Bronchial epithelial cell (primary cell): ENCODE measurements around the gene IGF2BP1. TPM values are rescaled to one million over a fixed set of nuclear protein-coding genes. Genes with fewer than 3 reads are reported as not detected.
"Not testable (repeated sequence)": the region's sequence is repeated elsewhere in the genome, so short reads cannot be mapped to it uniquely, and the experiment has no call there.

Source experiments
- DNase-seq: peaks from one replicate; pipeline ENCODE4 v3.0.0-alpha.2; 2010; ENCODE audit warnings: low read depth
- FAIRE-seq: peaks from 2 replicates; lab custom pipeline; 2011; peaks lifted over from hg19 to GRCh38; lab: Jason Lieb, UNC
- H3K27me3 ChIP-seq: 2 replicates; pipeline ENCODE4 v1.5.1; 2011; ENCODE audit warnings: low read length; ENCODE audit not compliant: control insufficient read depth, insufficient read depth
- H3K36me3 ChIP-seq: 2 replicates; pipeline ENCODE4 v1.5.1; 2011; ENCODE audit warnings: low read length; ENCODE audit not compliant: control insufficient read depth, insufficient read depth
- H3K4me3 ChIP-seq: 2 replicates; pipeline ENCODE4 v1.5.1; 2011; ENCODE audit warnings: mild to moderate bottlenecking, low read depth, low read length, control low read depth
- CTCF ChIP-seq: IDR thresholded peaks from 2 replicates; pipeline ENCODE4 v1.5.1; 2011; ENCODE audit warnings: mild to moderate bottlenecking, moderate library complexity, low read length, control low read depth, inconsistent platforms; ENCODE audit not compliant: insufficient read depth, severe bottlenecking
- total RNA-seq: library from RNA; depleted of rRNA; stranded (reverse); fragments of >200 nt; gene quantifications from 2 replicates; pipeline ENCODE4 v1.2.1, GENCODE V29; 2014

IGF2BP1 gene
- total RNA-seq, 1 donor from 2014 or later = not detected

DNA sequence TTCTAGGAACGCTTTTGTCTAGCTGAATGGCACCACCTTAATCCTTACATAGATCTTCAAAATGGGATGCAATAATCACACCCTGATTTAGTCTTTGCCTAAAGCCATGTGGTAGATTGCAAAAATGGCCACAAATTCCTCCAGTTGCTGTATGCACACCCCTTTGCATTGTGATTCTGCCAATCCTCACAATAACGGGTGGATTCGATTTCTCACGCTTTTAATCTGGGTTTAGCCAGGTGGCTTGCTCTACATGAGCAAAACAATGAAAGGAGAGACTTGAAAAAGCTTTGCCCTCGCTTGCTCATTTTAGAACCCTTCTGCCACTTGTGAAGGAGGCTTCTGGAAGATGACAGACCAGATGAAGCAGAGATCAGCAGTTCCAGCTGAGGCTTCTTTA is 85.0 kb downstream of the IGF2BP1 start:
- Histone ChIP-seq H3K36me3 (no peaks in the 10 kb centered on the region), H3K27me3 (peaks cover 3% of the 10 kb centered on the region), H3K4me3 (no peak overlapping the region)
- no peak for TF ChIP-seq CTCF
- no peak for DNase-seq
- FAIRE-seq = no peak

DNA sequence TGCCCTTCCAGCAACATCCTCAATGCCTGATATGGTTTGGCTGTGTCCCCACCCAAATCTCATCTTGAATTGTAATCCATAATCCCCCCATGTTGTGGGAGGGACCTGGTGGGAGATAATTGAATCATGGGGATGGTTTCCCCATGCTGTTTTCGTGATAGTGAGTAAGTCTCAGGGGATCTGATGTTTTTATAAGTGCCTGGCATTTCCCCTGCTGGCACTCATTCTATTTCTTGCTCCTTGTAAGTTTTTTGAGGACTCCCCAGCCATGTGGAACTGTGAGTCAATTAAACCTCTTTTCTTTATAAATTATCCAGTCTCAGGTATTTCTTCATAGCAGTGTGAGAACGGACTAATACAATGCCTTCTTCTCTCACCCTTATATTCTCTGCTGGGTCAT is 87.9 kb downstream of the IGF2BP1 start:
- not testable (repeated sequence) for DNase-seq, H3K4me3 ChIP-seq, H3K27me3 ChIP-seq, FAIRE-seq, H3K36me3 ChIP-seq

DNA sequence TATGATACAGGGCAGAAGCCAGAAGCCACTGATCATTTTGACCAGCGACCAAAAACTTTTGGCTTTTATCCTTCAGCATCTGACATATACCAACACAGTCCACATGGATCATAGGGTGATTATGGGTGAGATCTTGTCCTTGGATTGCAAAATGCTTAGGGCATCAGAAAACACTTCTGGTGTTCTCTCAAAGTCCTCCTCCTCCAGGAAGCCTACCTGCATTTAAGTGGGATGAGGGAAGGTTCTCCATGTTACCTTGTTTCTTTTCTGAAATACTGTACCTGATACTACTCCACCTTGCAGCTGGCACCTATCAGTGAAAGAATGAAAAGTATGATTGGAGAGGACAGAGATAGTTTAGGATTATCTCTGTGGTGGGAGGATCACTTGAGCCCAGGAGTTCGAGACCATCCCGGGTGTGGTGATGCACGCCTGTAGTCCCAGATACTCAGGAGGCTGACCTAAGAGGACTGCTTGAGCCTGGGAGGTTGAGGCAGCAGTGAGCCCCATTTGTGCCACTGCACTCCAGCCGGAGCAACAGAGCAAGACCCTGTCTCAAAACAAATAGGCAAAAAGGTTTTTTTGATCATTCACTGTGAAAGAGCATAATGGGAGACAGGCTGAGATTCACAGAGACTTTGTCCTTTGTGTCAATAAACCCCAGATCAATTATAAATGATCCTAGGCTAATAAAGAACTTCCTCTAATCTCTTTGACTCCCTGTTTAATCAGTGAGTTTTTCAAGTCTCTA is 88.6 kb downstream of the IGF2BP1 start:
- no peak overlapping the region for H3K4me3 ChIP-seq
- DNase-seq (no peak), FAIRE-seq (no peak)
- peaks cover 3% of the 10 kb centered on the region for H3K27me3 ChIP-seq
- TF ChIP-seq CTCF = no peak
- no peaks in the 10 kb centered on the region for H3K36me3 ChIP-seq

DNA sequence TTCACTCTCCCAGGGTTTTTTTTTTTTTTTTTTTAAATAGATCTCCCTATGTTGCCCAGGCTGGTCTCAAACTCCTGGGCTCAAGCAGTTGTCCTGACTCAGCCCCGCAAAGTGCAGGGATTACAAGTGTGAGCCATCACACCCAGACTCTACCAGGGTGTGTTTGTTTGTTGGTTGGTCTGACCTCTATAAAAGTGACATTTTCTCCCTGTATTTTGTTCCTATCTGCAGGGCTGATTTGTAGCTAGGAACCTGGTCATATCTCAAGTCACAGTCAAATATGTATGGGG is 89.1 kb downstream of the IGF2BP1 start:
- TF ChIP-seq CTCF = no peak
- peaks cover 3% of the 10 kb centered on the region for H3K27me3 ChIP-seq
- no peak overlapping the region for H3K4me3 ChIP-seq
- no peak for FAIRE-seq
- H3K36me3 ChIP-seq = no peaks in the 10 kb centered on the region
- no peak for DNase-seq

- Histone ChIP-seq H3K4me3 (no peak overlapping the region), H3K36me3 (no peaks in the 10 kb centered on the region), H3K27me3 (peaks cover 3% of the 10 kb centered on the region)
- no peak for FAIRE-seq
- no peak for DNase-seq
- TF ChIP-seq CTCF = no peak
Observed at GRCh38 chr17:49086649-49087048, 89.5 kb downstream of the IGF2BP1 start.

GRCh38 chr17:49089094-49089493 is 91.9 kb downstream of the IGF2BP1 start:
- no peak for TF ChIP-seq CTCF
- Histone ChIP-seq H3K4me3 (no peak overlapping the region), H3K27me3 (peaks cover 3% of the 10 kb centered on the region), H3K36me3 (no peaks in the 10 kb centered on the region)
- no peak for FAIRE-seq
- no peak for DNase-seq
